H9 (cell line): ENCODE measurements around the gene PNMA8A. TPM values are rescaled to one million over a fixed set of nuclear protein-coding genes. Genes with fewer than 3 reads are reported as not detected.

Source experiments
- DNase-seq: peaks from one replicate; pipeline ENCODE4 v3.0.0-alpha.2; 2017
- H2AFZ ChIP-seq: one replicate; pipeline ENCODE4 v1.6.1; 2013; ENCODE audit warnings: mild to moderate bottlenecking, low read length, control low read depth, moderate library complexity
- H2AK5ac ChIP-seq: 2 replicates; pipeline ENCODE4 v1.6.1; 2013; ENCODE audit warnings: low read length, control low read depth, mixed read lengths; ENCODE audit not compliant: insufficient read length
- H2BK120ac ChIP-seq: one replicate; pipeline ENCODE4 v1.6.1; 2013; ENCODE audit warnings: low read depth, mild to moderate bottlenecking, low read length, control low read depth, inconsistent platforms; ENCODE audit not compliant: poor library complexity, severe bottlenecking
- H2BK12ac ChIP-seq: 2 replicates; pipeline ENCODE4 v1.6.1; 2013; ENCODE audit warnings: low read length, control low read depth, mixed read lengths, low read depth; ENCODE audit not compliant: insufficient read length
- H2BK15ac ChIP-seq: 2 replicates; pipeline ENCODE4 v1.6.1; 2013; ENCODE audit warnings: low read depth, low read length, control low read depth
- H2BK20ac ChIP-seq: one replicate; pipeline ENCODE4 v1.6.1; 2013; ENCODE audit warnings: low read depth, mild to moderate bottlenecking, low read length, control low read depth, inconsistent platforms; ENCODE audit not compliant: poor library complexity, severe bottlenecking
- H2BK5ac ChIP-seq: 2 replicates; pipeline ENCODE4 v1.6.1; 2013; ENCODE audit warnings: low read length, control low read depth, mixed read lengths; ENCODE audit not compliant: insufficient read length
- H3K14ac ChIP-seq: 2 replicates; pipeline ENCODE4 v1.6.1; 2013; ENCODE audit warnings: low read length, control low read depth; ENCODE audit not compliant: insufficient read depth
- H3K18ac ChIP-seq: 2 replicates; pipeline ENCODE4 v1.6.1; 2013; ENCODE audit warnings: low read depth, mild to moderate bottlenecking, mixed read lengths, low read length, control low read depth; ENCODE audit not compliant: insufficient read length
- H3K23ac ChIP-seq: 2 replicates; pipeline ENCODE4 v1.6.1; 2013; ENCODE audit warnings: low read length, control low read depth, mixed read lengths, low read depth; ENCODE audit not compliant: insufficient read length
- H3K23me2 ChIP-seq: 2 replicates; pipeline ENCODE4 v1.6.1; 2013; ENCODE audit warnings: low read depth, mild to moderate bottlenecking, mixed read lengths, low read length, control low read depth; ENCODE audit not compliant: insufficient read length, poor library complexity, severe bottlenecking
- H3K27ac ChIP-seq: 2 replicates; pipeline ENCODE4 v1.5.1; 2013; ENCODE audit warnings: low read length, control low read depth, mixed read lengths, low read depth; ENCODE audit not compliant: insufficient read length
- H3K27me3 ChIP-seq: 2 replicates; pipeline ENCODE4 v1.6.1; 2013; ENCODE audit warnings: low read length, control low read depth, inconsistent platforms; ENCODE audit not compliant: insufficient read depth
- H3K4ac ChIP-seq: 2 replicates; pipeline ENCODE4 v1.6.1; 2013; ENCODE audit warnings: low read depth, mild to moderate bottlenecking, control low read depth, inconsistent platforms, low read length, moderate library complexity
- H3K4me1 ChIP-seq: 2 replicates; pipeline ENCODE4 v1.6.1; 2013; ENCODE audit warnings: low read length, control low read depth, inconsistent platforms; ENCODE audit not compliant: insufficient read depth
- H3K4me2 ChIP-seq: 2 replicates; pipeline ENCODE4 v1.6.1; 2013; ENCODE audit warnings: low read length, control low read depth, mixed read lengths; ENCODE audit not compliant: insufficient read length, insufficient read depth
- H3K56ac ChIP-seq: 2 replicates; pipeline ENCODE4 v1.6.1; 2013; ENCODE audit warnings: low read depth, mild to moderate bottlenecking, mixed read lengths, low read length, control low read depth; ENCODE audit not compliant: insufficient read length
- H3K79me1 ChIP-seq: 2 replicates; pipeline ENCODE4 v1.6.1; 2013; ENCODE audit warnings: low read depth, mild to moderate bottlenecking, moderate library complexity, low read length, control low read depth, inconsistent platforms; ENCODE audit not compliant: insufficient read depth, poor library complexity, severe bottlenecking
- H3K79me2 ChIP-seq: 2 replicates; pipeline ENCODE4 v1.6.1; 2013; ENCODE audit warnings: low read length, control low read depth, inconsistent platforms; ENCODE audit not compliant: insufficient read depth
- H3K9ac ChIP-seq: 2 replicates; pipeline ENCODE4 v1.6.1; 2013; ENCODE audit warnings: low read length, control low read depth, mixed read lengths; ENCODE audit not compliant: insufficient read length; ENCODE audit errors: extremely low read depth
- H3K9me3 ChIP-seq: one replicate; pipeline ENCODE4 v1.6.1; 2013; ENCODE audit warnings: low read depth, low read length, inconsistent platforms; ENCODE audit not compliant: control insufficient read depth
- H3T11ph ChIP-seq: one replicate; pipeline ENCODE4 v1.6.1; 2013; ENCODE audit warnings: mild to moderate bottlenecking, low read length, control low read depth, inconsistent platforms
- H4K20me1 ChIP-seq: one replicate; pipeline ENCODE4 v1.6.1; 2013; ENCODE audit not compliant: control insufficient read depth, insufficient read length, insufficient read depth
- H4K5ac ChIP-seq: 2 replicates; pipeline ENCODE4 v1.6.1; 2013; ENCODE audit warnings: low read depth, mild to moderate bottlenecking, mixed read lengths, low read length, control low read depth; ENCODE audit not compliant: insufficient read length
- H4K8ac ChIP-seq: replicated peaks from 2 replicates; pipeline ENCODE4 v1.6.1; 2013; ENCODE audit warnings: low read length, control low read depth, mixed read lengths, low read depth; ENCODE audit not compliant: insufficient read length
- H4K91ac ChIP-seq: 2 replicates; pipeline ENCODE4 v1.6.1; 2013; ENCODE audit warnings: low read depth, mild to moderate bottlenecking, moderate library complexity, mixed read lengths, low read length, control low read depth; ENCODE audit not compliant: insufficient read length
- H3K27ac Mint-ChIP-seq, 3 experiments: 2 replicates in 2 of 3; 3 replicates in 1 of 3; pipeline ENCODE4 v1.8.0; 2020 to 2021; ENCODE audit warnings: mixed read lengths in 3 of 3, mild to moderate bottlenecking in 1 of 3, moderate library complexity in 1 of 3
- H3K27me3 Mint-ChIP-seq: 2 replicates; pipeline ENCODE4 v1.8.0; 2021; ENCODE audit warnings: low read depth, mild to moderate bottlenecking, moderate library complexity, mixed read lengths
- H3K36me3 Mint-ChIP-seq, 3 experiments: 2 replicates in 2 of 3; 3 replicates in 1 of 3; pipeline ENCODE4 v1.8.0; 2020 to 2021; ENCODE audit warnings: low read depth in 3 of 3, mixed read lengths in 3 of 3; ENCODE audit not compliant: insufficient read depth in 1 of 3
- H3K4me1 Mint-ChIP-seq, 2 experiments: 2 replicates each; pipeline ENCODE4 v1.8.0; 2020; ENCODE audit warnings: mixed read lengths in 2 of 2
- H3K4me3 Mint-ChIP-seq, 2 experiments: 2 replicates in 1 of 2; 3 replicates in 1 of 2; pipeline ENCODE4 v1.8.0; 2020 to 2021; ENCODE audit warnings: mild to moderate bottlenecking in 2 of 2, mixed read lengths in 2 of 2, moderate library complexity in 1 of 2
- H3K9me3 Mint-ChIP-seq, 2 experiments: 2 replicates in 1 of 2; 3 replicates in 1 of 2; pipeline ENCODE4 v1.8.0; 2020; ENCODE audit warnings: mild to moderate bottlenecking in 2 of 2, mixed read lengths in 2 of 2, moderate library complexity in 1 of 2
- CTCF ChIP-seq: fragments of 200-600 bp; sonication (generic); conservative IDR thresholded peaks from 3 replicates; pipeline ENCODE4 v1.8.0; 2021; ENCODE audit warnings: antibody characterized with exemption, mild to moderate bottlenecking
- WGBS: extraction: QIAGEN DNeasy Blood & Tissue Kit; methylation state at CpG from one replicate; pipeline ENCODE4 v1.1.7; 2013; ENCODE audit warnings: missing lambda C conversion rate, low lambda C conversion rate, mixed read lengths; ENCODE audit not compliant: insufficient read length; ENCODE audit errors: extremely low coverage; 5-methylcytosine and 5-hydroxymethylcytosine counted together
- total RNA-seq: library from RNA; stranded (reverse); gene quantifications from 2 replicates; pipeline ENCODE4 v1.2.1, GENCODE V29; 2021

PNMA8A gene
- total RNA-seq, 1 experiment from 2014 or later = 22.6 TPM

GRCh38 chr19:46515879-46516350 lies 44.6 kb upstream of the PNMA8A start:
- peak; percentile 77 for TF ChIP-seq CTCF
- H3K36me3 Mint-ChIP-seq = no peaks in the 10 kb centered on the region; a peak in 1 of 7 replicates
- peaks cover 2% of the 10 kb centered on the region for H3K27me3 Mint-ChIP-seq

More at GRCh38 chr19:46515879-46516350, 44.6 kb upstream of the PNMA8A start:
- H3K18ac ChIP-seq = no peak overlapping the region
- no peak overlapping the region for H2AK5ac ChIP-seq
- H3K27me3 ChIP-seq = no peaks in the 10 kb centered on the region
- H2BK5ac ChIP-seq = no peak overlapping the region
- H3K9me3 Mint-ChIP-seq = peaks cover 2 to 5% of the 10 kb centered on the region in 2 experiments; a peak in 3 of 5 replicates
- no peak overlapping the region for H3K27ac Mint-ChIP-seq
- no peak overlapping the region for H3K9ac ChIP-seq
- WGBS = no CpG with 5 or more reads among the region's 6 CpGs
- no peak overlapping the region for H4K91ac ChIP-seq
- H3K27ac ChIP-seq = no peak overlapping the region
- H3K9me3 ChIP-seq = no peaks in the 10 kb centered on the region
- H3K23me2 ChIP-seq = no peaks in the 10 kb centered on the region
- H2BK15ac ChIP-seq = no peak overlapping the region
- H3T11ph ChIP-seq = no peak overlapping the region
- DNase-seq = peak; percentile 35
- no peak overlapping the region for H2AFZ ChIP-seq
- no peak overlapping the region for H4K8ac ChIP-seq
- no peaks in the 10 kb centered on the region for H4K20me1 ChIP-seq
- no peak overlapping the region for H3K23ac ChIP-seq
- H3K4ac ChIP-seq = no peak overlapping the region
- H2BK20ac ChIP-seq = no peak overlapping the region
- no peak overlapping the region for H2BK12ac ChIP-seq
- H3K4me2 ChIP-seq = no peak overlapping the region
- no peaks in the 10 kb centered on the region for H3K79me1 ChIP-seq
- no peak overlapping the region for H3K56ac ChIP-seq
- H3K4me1 Mint-ChIP-seq = peaks cover 5 to 7% of the 10 kb centered on the region in 2 experiments; a peak in 3 of 4 replicates
- H3K14ac ChIP-seq = no peak overlapping the region
- H3K79me2 ChIP-seq = no peaks in the 10 kb centered on the region
- H4K5ac ChIP-seq = no peak overlapping the region
- H3K4me3 Mint-ChIP-seq = no peak overlapping the region
- no peak overlapping the region for H2BK120ac ChIP-seq
- no peaks in the 10 kb centered on the region for H3K4me1 ChIP-seq
